Hematopoietic multipotent progenitor cell treated with erythropoietin and hydrocortisone succinate and interleukin-3 and kit ligand, for 6 days (in vitro differentiated cells): ENCODE measurements around the gene SERPINI2.
"Not testable (repeated sequence)": the region's sequence is repeated elsewhere in the genome, so short reads cannot be mapped to it uniquely, and the experiment has no call there.

ENCODE experiments used
- DNase-seq: peaks from one replicate; pipeline ENCODE4 v3.0.0-alpha.2; 2015

The SERPINI2 gene

GRCh38 chr3:167445491-167445890 lies 28.4 kb downstream of the SERPINI2 start:
- no peak for DNase-seq

GRCh38 chr3:167441256-167441655 lies 32.6 kb downstream of the SERPINI2 start:
- DNase-seq = no peak

DNA sequence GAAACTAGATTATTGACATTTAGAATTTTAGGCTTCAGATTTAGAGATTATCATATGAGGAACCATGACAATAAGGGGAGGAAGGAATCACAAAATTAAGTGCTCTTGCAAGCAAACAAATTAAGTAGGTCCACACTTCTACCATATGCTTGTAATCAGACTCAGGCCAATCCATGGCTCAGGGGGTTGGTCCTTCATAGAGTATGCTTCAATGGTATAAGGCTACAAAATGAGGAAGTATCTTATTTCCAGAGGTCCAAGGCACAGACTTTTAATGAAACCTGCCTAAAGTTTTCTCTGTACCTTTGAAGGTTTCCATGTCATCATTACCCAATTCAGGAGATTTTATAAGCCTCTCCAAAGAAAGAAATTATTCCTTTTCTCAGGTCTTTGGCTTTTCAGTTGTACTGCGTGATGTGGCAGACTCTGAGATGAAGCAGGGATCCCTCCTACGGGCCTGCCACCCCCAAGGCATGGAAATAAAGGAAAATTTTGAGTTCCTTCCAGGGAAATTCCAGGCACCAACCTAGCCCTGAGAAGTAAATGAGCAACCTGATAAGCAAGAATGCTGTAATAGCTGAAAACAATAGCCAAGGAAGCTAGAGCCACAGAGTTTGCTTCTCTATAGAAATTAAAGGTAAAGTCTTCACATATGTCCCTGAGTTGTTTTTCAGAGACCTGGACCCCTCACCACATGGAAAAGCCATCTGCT lies 36.3 kb downstream of the SERPINI2 start:
- DNase-seq = no peak

GRCh38 chr3:167426962-167427361 lies 46.9 kb downstream of the SERPINI2 start:
- not testable (repeated sequence) for DNase-seq

DNA sequence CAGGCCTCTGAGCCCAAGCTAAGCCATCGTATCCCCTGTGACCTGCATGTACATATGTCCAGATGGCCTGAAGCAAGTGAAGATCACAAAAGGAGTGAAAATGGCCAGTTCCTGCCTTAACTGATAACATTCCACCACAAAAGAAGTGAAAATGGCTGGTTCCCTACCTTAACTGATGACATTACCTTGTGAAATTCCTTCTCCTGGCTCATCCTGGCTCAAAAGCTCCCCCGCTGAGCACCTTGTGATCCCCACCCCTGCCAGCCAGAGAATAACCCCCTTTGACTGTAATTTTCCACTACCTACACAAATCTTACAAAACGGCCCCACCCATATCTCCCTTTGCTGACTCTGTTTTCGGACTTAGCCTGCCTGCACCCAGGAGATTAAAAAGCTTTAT lies 51.4 kb downstream of the SERPINI2 start:
- not testable (repeated sequence) for DNase-seq

DNA sequence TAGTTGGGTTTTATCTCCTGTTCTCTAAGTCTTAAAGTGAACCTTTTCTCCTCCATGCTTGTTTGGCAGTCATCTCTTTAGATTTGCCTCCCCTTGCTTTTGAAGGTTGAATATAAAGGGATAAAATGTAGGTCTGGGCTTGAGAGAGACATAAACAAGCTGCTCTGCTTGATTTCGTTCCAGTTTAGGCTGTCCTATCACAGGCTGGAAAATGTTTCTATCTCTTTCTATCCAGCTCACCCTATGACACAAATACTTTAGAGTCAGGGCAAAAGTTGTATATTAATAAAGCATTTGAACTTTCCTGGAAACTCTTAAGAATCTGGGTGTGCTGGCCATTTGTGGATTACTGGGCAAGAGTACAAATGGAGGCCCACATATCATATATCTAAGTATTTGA lies 64.2 kb downstream of the SERPINI2 start:
- no peak for DNase-seq

DNA sequence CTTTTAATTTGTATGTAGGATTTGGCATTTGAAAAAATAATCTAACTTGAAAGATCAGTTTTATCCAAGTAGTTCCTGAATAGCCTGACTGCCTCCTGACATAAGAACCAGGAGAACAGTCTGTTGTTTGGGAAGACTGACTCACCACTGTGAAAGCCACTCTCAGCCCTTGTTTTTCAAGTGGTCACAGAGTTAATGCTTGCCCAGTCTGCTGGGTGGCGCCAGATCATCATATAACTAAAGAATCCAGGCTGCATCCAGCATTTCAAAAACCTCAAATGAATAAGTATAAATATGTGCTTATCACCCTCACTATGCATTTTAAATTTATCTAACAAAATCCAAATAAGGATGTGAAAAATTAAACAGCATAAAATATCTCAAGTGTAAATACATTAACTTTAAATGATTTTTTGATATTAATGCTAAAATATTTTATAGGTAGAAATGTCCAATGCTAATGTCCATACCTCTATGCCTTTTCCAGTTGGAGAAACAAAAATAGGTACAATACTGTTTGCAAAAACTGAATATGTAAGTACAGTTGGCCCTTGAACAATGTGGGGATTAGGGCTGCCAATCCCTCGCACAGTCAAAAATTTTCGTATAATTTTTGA lies 66.9 kb downstream of the SERPINI2 start:
- peak; percentile 71 for DNase-seq

DNA sequence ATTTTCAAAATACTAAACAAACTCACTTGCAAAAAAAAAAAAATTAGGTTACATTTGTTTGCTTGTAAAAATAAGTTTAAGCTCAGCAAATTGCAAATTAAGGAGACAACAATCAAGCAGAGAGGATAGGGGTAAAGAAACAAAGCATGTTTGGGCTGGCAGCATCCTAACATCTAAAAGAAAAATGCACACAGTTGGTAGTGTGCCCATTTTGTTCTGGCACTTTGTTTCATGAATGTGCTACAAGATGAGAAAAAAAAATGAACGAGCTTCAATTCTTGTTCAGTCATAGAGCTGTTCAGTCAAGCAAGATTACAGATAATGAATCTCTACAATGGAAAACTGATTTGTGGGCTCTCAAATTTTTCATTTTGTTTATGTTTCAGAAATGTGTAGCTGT lies 76.0 kb downstream of the SERPINI2 start:
- no peak for DNase-seq

GRCh38 chr3:167396075-167396474 lies 77.8 kb downstream of the SERPINI2 start:
- no peak for DNase-seq

DNA sequence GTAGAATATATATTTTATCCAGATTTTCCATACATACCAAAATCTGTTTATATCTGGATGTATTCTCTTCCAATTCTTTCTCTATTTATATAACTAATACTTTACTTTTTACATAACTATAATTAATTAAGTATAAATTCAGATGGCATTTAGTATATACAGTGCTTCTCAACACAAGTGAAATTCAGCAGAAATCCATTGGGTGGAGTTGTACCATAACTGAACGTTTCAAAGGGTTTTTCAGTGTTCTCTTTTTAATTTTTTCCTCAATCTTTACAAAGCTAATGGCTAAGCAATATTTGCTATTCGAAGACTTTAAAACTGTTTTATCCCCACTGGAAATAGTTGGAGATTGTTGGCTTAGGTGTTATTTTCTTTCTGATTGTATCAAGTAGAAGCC lies 79.8 kb downstream of the SERPINI2 start:
- DNase-seq = peak; percentile 15
